IPS DF 19.7 (cell line): ENCODE measurements around the gene PIP5KL1.

Experiments
- DNase-seq: peaks from one replicate; pipeline ENCODE4 v3.0.0-alpha.2; 2013; ENCODE audit warnings: low read depth, low spot score

The PIP5KL1 gene

DNA sequence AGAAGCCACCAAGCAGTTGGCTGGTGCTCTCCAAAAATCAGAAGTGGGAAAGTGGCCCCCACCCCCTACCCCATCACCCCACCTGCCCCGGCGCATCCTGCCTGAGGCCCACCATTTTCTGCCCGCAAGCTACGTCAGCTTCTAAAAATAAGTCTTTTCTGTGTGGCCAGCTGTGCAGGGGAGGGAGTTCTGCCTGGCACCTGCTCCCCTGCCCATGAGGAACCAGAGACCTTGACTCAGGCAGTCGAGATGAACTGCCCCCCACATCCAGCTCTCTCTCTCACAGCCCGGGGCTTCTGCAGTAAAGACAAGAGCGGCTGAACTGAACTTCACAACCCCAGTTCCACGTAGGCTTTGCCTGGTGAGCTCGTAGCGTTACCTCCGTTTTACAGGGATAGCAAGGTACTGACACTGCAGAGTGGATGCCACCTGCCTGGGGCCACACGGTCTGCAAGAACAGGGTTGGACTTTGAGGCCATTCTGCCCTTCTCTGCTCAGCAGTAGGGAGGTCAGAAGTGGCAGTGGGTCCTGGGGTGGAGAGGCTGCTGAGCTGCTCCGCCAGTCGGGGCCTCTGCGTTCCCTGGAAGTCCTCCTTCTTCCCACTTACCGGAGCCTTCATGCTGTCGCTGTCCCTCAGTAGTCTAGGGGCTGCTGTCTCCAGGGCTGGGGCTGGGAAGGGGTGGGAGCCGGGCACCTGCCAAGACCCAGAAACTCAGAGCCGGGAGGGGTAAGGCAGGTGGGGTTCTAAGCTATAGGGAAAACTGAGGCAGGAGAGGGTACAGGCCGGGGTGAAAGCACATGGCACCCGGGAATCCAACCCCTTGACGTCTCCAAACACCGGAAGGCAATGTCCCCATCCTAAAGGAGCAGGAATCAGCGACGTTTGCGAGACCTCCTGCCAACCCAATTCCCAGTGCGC is 14.5 kb downstream of the PIP5KL1 start:
- no peak for DNase-seq

DNA sequence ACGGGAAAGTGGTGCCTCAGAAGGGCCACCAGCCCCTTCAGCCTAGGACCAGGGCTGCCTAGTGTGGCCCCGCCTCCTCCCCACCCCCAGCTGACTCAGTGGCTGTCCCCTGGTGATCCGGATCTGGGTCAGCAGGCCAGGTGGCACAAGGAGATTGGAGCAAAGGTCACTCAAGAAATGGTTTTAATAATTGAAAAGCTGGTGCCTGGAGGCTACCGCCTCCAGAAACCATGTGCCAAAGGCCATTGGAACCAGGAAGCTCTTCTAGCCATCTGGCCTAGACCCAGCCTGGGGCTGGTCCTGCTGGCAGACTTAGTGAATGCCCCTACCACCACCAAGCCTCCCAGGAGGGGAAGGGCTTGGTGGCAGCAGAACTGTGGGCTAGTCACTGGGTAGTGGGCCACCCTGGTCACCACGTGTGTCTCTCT is 15.2 kb downstream of the PIP5KL1 start:
- no peak for DNase-seq

DNA sequence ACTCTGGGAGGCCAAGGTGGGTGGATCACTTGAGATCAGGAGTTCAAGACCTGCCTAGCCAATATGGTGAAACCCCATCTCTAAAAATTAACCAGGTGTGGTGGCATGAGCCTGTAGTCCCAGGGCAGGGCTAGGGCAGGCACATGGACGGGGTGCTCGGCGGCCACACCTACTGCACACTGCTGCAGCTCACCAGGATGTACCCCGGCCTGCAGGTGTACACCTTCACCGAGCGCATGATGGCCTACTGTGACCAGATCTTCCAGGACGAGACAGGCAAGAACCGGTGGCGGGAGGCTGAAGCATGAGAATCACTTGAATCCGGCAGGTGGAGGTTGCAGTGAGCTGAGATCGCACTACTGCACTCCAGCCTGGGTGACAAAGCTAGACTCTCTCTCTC is 16.9 kb downstream of the PIP5KL1 start:
- DNase-seq = no peak

DNA sequence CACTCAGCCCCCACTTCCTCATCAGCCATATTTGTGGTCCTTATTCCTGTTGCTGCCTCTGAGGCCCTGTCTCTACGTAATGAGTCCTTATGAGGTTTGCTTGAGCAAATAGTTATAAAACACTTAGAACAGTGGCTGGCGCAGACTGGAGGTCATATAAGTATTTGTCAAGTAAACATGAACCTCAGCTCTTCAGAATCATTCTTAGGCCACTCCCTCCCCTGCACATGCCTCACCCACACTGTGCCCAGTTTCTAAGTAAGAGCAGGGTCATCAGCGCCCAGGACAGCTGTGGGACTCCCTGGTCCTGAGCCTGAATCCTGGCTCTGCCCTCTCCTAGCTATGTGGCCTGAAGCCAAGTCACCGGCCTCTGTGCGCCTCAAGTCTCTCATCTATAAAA is 17.7 kb downstream of the PIP5KL1 start:
- DNase-seq = no peak

DNA sequence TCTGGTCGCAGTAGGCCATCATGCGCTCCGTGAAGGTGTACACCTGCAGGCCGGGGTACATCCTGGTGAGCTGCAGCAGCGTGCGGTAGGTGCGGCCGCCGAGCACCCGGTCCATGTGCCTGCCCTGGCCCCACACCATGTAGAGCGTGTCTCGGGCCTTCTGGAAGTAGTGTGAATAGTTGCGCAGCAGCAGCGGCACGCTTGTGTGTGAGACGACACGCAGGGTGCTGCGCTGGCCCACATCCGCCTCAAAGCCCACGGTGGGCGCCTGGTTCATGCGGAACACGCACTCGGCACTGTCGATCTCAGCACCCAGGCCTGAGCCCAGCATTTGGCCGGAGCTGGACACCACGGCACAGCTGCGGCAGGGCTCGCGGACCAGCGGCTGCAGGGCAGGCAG is 18.3 kb downstream of the PIP5KL1 start:
- DNase-seq = no peak

DNA sequence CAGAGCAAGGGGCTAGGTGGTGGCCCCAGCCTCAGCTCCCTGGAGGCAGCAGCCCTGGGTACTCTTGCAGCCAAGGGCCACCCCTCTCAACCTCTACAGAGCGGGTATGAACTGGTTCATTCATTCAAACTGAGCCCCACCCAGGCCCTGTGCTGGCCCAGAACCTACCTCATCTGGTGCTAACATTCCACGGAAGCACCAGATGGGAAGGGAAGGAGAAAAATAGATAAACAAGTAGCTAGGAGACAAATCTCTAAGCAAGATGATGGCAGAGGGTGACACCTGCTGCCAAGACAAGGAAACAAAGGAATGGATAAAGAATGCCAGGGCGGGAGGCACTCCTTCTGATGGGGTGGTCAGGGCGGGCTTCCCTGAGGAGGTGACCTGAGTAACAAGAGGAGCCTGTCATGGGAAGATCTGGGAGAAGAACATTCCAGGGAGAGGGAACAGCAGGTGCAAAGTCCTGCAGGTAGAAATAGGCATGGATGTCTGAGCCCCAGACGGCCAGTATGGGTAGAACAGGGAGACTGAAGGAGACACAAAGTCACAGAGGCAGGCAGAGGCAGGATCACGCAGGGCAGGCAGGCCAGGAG is 19.9 kb downstream of the PIP5KL1 start:
- DNase-seq = no peak

DNA sequence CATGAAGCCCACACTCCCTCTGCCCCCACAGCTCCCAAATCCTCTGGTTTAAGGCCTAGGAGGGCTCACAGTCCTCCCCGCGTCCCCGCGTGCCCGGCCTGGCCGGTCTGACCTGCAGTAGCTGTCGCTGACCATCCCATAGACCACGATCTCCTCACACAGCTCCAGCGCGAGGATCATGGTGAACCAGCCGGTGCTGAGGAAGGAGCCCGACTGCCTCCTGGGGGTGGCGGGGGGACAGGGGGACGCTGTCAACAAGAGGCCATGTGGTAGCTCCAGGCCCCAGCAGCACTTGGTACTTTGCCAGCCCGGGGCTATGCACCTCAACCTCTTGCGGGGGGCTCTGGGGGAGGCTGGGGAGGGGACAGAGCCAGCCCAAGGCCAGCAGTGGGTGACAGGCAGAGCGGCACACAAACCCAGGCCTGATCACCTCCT is 20.7 kb downstream of the PIP5KL1 start:
- no peak for DNase-seq

DNA sequence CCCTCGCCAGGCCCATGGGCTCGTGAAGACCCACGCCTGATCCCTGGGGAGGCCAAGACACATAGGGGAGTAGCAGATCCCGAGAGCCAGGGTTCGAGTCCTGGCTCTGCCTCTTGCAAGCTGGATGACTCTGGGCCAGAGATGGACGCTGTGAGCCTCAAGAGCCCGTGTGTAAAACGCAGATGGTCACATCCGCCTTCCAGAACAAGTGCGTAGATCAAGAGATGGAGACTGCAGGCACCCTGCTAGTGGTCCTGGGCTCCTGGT is 22.0 kb downstream of the PIP5KL1 start:
- no peak for DNase-seq

DNA sequence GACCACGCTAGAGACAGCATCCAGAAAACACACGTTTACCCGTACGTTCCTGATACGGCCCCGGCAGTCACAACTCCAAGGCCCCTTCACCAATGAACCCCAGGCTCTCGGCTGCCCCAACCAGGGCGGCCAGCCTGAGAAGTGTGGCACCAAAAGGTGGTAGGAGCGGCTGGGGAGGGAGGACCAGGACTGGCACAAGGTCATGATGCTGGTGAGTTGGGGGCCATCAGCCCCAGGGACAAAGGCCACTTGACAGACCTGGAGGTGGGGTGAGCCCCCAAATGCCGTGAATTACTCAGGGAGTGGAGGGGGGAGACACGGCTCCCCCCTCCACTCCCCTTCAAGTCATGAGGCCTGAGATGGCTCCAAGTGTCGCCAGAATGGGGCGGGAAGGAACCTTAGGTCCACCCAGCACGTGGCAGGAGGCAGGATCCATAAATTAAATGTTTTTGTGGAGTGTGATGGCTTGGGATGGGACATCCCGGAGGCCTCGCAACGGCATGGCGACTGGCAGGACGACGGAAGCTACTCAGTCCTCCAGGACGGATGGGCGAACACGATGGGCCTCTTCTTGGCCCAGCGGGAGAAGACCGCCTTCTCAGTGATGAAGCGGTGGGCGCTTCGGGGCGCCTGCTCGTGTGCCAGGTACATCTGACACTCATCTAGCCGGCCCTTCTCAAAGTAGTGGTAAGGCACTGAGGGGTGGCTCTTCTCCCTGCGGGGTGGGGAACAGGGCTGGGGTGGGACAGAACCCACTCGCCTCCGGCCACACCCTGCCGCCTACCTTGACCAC is 22.5 kb downstream of the PIP5KL1 start:
- DNase-seq = no peak

DNA sequence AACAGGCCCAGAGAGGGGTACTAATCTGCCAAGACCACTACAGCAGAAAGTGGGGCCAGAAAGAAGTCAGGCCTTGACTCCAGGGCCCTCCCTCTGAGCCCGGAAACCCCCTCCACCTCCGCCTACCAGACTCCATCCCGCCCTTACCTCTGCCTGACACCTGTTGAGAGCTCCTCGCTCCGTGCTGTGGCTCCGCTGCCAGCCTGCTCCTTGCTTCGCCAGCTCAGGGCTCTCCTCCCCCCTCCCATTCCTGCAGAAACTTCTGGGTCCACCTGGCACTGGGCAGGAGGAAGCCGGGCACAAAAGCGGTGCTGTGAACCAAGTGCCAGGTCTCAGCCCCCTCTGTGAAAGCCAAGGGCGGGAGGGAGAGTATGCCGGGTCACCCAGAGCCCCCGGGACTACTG is 24.8 kb downstream of the PIP5KL1 start:
- no peak for DNase-seq

DNA sequence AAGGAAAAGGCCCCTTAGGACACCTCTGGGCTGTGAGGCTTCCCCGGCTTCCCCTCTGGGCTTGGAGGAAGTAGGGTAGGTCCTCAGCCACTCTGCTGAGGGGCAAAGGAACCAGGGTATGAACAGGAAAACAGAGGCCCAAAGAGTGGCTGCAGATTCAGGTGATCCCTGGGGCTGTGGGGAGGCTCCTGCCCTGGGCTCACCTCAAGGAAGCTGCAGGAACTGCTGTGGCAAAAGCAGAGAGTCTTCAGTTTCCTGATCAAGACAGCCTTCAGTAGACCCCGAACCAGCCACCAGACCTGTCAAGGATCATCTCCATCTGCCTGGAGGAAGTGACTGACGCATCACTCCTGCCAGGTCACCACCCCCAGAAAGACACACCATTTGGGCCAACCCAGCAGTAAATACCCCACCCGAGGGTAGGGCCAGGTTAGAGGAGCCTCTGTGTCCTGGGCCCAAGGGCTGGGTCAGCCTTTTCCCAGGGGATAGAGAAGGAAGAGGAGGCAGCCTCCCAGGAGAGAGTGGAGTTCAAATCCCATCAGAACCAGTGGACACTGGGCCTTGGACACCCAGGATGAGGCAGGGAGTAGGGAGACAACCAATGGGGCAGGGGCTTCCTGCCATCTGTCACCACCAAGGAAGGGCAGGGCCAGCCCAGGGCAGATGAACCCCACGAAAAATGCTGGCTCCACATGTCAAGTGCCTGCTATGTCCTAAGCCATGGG is 25.4 kb downstream of the PIP5KL1 start:
- no peak for DNase-seq

DNA sequence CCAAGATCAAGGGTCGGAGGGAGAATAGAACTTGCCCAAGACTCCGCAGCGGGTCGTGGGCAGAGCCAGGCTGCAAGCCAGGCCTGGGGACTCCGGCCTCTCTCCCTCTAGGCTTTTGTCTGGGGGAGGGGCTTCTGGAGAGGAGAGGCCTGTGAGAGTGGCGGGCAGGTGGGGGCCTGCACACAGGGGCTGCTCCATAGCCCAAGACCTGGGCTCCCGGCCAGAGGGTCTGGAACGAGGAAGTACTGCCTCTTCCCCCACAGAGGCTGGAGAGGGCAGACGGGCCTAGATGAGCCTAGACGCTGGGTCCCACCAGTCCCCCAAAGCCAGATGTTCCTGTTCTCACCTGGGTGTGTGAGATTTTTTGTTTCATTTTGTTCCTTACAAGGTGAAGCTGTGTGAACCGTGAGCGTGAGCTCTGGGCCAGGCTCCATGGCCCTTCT is 26.0 kb downstream of the PIP5KL1 start:
- no peak for DNase-seq

DNA sequence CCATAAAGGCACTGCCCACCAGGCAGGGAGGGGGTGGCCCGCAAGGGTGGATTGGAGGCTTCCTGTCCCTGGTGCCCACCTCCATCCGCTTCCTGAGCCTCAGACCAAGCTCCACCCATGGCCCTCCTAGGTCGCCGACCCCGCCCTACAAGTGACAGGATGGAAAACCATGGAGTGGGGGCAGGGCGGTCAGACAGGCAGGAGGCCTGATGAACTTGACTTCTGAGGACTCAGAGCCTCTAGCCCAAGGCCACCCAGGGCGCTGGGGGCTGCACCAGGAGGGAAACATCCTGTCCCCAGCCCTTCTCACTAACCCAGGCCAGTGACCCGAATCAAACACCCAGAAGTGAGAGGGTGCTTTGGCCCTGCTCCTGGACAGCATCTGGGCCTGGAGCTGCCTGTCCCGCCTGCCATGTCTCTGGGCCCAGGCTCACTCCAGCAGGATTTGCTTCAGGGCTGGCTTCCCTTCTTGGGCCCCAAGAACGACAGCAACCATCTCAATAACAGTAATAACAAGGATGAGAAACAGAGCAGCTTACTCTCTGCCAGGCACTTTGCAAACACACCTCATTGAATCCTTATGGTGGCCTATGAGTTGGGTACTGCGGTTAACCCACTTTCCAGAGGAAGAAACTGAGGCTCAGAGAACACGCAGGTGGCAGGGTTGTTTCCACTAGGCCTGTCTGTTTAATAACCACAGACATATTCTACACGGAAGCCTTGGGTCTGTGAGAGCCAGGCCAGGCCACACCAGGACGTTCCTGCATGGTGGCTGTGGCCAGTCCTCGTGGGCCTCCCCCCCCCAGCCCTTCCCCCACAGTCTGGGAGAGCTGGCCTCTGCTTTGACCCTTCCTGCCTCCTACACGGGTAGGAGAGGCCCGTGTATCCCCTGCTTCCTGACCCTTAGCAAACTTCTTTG is 26.8 kb downstream of the PIP5KL1 start:
- no peak for DNase-seq

DNA sequence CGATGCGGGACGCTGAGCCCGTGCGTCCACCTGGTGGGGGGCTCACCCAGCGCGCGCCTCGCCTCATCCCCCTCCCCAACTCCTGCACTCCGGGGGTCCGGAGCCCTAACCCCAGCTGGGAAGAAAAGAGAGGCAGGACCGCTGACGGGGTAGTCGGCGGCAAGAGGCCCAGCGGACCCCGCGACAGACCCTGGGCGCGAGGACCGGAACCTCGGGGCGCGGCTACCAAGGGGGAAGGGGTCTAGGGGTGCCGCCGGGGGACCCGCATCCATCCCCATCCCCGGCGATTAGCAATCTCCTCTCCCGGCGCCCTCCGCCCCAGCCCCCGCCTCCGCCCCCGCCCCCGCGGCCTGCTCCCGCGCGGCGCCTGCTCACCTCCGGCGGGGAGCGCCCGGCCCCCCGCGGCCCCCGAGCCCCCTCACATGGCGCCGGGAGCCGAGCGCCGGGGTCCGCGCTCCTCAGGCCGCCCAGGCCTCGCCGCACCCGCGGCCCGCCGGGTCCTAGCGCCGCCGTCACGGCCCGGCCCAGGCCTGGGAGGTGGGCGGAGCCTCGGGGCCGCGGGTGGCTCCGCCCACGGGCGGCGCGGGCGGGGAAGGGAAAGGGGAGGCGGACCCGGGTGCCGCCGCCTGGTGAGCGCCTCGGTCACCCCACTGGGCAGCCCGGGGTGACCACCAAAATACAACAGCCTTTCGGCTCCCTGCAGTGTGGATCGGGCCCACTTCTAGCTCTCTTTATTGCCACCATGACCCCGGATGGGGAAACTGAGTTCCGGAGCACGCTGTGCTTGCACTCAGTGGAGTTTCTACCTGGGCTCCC is 31.2 kb downstream of the PIP5KL1 start, which contains the start of gene ST6GALNAC6:
TSS of gene ST6GALNAC6 (minus strand) at position 476 of the 816 bp plus-strand sequence. CDS start 1,622 bp downstream, outside the sequence.
- DNase-seq = no peak

DNA sequence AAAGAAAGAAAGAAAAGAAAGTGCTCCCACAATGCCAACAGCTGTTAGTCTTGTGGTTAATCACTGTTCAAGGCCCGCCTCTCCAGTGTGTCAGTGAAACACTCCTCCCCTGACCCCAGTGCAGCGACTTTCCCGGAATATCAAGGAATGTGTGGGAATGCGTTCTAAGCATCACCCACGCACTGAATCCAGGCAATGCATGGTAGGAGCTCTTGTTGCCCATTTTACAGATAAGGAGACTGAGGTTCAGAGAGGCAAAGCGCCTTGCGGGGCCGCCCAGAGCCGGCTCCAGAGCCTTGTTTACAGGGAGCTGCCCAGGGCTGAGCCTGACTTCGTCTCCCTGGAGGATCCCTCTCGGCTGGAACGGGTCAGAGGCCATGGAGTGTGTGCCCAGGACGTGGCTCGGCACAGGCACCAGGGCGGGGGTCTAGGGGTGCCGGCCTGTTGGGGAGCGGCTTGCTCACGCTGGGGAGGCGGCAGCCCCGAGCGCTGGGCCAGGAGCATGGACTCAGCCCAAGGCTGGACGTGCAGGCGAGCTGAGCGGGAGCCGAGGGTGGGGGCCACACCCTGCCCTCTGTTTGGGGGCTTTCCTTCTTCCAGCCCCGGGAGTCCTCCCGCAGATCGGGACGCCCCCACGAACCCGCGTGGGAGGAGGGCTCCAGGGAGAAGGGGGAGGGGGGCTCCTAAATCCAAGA is 32.0 kb downstream of the PIP5KL1 start:
- no peak for DNase-seq

DNA sequence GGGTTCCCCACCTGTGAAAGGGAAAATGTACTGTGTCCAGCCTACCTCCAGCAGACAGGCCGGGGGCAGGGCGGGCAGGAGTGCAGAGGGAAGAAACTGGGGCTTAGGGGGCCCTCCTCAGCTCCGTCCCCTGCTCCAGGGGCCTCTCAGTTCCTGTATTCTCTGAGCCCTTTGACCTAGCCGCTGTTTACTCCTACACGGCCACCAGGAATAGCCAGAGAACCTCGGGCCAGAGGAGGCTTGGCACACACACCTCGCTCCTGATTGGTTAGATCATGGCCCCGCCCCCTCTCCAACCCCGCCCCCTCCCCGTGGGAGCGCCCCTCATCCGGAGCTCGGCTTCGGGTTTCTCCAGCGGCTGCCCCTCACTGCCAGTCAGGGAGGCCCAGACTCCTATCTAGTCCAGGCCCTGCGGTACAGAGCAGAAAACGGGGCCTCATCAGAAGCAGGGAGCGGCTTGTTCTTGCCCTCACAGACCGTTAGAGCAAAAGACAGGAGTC is 33.3 kb downstream of the PIP5KL1 start:
- DNase-seq = peak; percentile 54

DNA sequence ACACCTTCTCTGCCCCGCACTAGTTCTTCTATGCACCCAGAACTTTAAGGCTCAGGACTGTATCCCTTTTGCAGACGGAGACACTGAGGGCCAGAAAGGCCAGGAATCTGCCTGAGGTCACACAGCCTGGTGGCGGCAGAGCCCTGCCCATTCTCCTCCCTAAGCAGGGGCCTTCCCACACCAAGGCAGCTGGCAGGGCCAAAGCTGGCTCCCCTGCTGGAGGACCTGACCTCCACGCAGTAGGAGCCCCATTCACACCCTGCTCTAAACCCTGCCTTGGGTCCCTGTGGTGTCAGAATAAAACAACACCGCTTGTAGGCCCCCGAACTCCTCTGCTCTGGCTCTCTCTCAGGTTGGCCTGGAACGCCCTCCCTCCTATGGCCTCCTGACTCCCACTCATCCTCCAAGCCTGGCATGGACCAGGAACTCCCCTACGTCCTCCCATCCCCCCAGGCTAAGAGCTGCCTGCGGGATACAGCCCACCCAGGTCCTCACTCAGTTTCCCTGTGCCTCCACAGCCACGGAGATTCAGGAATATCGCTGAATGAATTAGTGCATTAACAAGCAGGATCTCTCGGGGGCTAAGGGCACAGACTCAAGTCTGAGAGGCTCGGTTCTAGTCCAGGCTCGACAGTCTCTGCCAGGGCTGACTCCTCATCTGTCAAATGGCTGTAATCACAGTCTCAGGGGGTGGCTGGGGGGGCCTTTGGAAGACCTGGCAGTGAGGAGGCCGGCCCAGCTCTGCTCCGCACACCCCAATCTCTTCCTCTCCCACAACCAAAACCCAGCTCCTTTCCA is 34.0 kb downstream of the PIP5KL1 start:
- DNase-seq = no peak

DNA sequence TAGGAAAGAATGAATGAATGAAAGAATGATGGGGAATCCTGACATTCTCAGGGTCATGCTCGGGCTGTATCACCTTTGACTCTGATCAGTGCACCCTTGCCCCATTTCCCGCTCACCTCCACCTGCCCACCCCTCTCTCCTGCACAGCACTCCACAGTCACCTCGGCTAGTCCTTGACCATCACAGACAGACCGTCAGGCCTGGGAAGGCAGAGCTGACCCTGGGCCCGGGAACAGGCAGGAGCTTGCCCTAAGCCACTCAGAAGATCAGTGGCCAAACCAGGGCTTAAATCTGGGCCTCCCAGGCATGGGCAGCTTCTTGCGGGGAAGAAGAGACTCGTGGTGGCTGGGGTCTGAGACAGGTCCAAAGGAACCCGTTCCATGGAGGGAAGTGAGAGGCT is 34.8 kb downstream of the PIP5KL1 start:
- DNase-seq = no peak
